ENCODE measurements around the gene KISS1.

Gene KISS1

DNA sequence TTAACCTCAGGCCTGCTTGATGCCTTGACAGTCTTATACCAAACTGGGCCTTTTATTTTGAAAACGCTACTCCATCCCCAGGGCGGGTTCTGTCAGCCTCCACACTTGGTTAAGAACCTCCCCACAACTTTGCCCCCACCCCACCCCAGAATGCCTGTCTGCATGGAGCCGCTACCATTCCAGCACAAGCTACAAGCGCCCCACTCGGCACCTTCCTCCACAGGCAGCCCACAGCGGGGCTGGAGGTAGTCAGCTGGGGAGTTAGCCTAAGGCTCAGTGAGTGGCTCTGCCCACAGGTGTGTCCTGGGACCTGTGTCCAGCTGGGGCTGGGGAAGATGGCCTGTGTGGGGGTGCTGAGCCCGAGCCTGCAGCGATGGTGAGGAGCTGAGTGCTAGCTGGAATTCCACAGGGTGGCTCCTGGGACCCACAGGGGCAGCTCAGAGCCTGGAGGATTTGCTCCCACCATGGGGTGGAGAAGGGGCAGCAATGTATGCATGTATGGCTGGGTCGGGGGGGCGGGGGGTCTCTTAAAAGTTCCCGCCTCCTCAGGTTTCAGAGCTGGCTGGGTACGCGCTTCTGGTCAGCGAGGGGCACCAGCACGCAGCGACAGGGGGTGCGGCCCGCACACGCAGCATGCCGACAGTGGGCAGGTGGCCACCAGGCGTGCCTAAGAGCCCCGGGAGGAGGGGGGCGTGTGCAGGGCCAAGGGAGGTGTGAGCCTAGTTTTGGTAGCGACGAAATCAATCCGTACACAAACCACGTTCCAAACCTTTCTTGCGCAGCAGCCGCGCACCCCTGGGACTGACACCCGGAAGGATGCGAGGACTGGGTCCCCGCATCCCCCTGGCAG lies 45.4 kb downstream of the KISS1 start:
- DNase-seq, result no peak
- Mint-ChIP-seq H3K27me3 (peaks cover 38 to 52% of the 10 kb centered on the region in 2 donors), H3K4me3 (peak overlapping the region; percentile 74 to 77), H3K4me1 (peaks cover 9 to 25% of the 10 kb centered on the region in 2 donors), H3K36me3 (no peaks in the 10 kb centered on the region), H3K27ac (peak overlapping the region; percentile 59), H3K9me3 (no peaks in the 10 kb centered on the region)
- ATAC-seq (replicated peaks), result peak in 1 of 2 donors; percentile 19

DNA sequence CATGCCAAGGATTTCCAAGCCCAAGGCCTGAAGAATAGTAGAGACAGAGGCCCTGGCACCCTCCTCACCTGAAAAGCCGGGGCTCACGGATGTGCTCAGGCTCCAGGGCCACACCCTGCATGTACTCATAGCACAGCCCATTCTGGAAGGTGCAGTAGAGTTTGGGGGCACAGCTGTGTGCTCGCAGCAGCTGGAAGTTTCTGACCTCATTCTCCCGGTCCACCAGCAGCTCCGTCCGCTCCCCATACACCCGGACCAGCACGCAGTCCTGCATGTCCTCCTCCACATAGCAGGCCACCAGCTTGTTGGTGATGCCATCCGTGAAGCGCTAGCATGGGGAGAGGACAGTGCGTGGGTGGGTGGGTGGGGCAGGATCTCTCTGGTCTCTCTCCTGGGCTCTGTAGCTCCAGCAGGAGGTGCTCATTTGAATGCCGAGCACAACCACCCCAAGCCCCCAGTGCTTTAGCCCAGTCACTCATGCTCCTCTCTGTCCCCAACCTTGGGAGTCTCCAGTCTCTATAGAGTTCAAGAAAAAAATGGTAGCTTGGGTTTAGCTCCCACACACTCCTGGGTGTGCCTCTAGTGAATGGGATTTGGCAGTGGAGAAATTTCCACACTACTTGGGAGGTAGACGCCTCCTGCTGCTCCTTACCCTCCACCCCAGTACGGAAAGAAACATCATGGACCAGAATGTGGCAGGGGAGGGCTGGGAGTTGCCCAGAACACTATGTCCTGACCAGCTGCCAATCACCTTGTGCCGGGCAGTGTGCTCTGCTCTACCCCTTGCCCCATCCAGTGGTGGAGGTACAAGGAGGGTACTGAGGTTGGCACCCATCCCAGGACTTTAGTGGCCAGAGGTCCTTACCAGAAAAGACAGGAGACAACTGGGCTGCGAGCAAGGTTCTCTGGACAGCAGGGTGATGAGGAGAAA lies 46.4 kb downstream of the KISS1 start:
- peaks cover 30 to 48% of the 10 kb centered on the region in 2 donors for H3K27me3 Mint-ChIP-seq
- no peaks in the 10 kb centered on the region for H3K36me3 Mint-ChIP-seq
- H3K9me3 Mint-ChIP-seq, result no peaks in the 10 kb centered on the region
- H3K4me3 Mint-ChIP-seq, result no peak overlapping the region
- peak overlapping the region; percentile 48 for H3K27ac Mint-ChIP-seq
- DNase-seq, result no peak
- ATAC-seq (replicated peaks), result no peak
- H3K4me1 Mint-ChIP-seq, result peaks cover 9 to 25% of the 10 kb centered on the region in 2 donors

DNA sequence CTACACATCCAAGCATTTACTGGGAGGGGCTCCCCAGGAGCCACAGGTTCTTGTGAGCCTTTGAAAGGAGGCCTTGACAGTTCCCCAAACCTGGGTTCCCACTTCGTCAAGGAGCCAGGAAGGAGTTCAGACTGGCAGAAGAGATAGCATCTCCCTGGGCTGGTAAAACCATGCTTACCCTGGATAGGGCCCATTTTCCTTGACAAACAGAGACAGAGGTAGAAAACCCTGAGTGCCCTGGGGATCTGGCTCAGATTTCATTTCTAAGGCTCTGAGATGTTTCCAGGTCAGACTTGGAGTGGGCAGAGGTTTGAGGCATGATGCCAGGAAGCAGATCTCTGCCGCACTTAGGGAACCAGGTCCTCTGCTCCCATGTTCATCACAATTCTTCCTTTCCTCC lies 47.2 kb downstream of the KISS1 start:
- H3K27ac Mint-ChIP-seq, result peak overlapping the region; percentile 52
- DNase-seq (no peak), ATAC-seq (replicated peaks) (no peak)
- peaks cover 0 to 1% of the 10 kb centered on the region in 2 donors for H3K36me3 Mint-ChIP-seq
- H3K4me1 Mint-ChIP-seq, result peaks cover 9 to 25% of the 10 kb centered on the region in 2 donors
- no peaks in the 10 kb centered on the region for H3K9me3 Mint-ChIP-seq
- H3K4me3 Mint-ChIP-seq, result no peak overlapping the region
- H3K27me3 Mint-ChIP-seq, result peaks cover 28 to 49% of the 10 kb centered on the region in 2 donors

DNA sequence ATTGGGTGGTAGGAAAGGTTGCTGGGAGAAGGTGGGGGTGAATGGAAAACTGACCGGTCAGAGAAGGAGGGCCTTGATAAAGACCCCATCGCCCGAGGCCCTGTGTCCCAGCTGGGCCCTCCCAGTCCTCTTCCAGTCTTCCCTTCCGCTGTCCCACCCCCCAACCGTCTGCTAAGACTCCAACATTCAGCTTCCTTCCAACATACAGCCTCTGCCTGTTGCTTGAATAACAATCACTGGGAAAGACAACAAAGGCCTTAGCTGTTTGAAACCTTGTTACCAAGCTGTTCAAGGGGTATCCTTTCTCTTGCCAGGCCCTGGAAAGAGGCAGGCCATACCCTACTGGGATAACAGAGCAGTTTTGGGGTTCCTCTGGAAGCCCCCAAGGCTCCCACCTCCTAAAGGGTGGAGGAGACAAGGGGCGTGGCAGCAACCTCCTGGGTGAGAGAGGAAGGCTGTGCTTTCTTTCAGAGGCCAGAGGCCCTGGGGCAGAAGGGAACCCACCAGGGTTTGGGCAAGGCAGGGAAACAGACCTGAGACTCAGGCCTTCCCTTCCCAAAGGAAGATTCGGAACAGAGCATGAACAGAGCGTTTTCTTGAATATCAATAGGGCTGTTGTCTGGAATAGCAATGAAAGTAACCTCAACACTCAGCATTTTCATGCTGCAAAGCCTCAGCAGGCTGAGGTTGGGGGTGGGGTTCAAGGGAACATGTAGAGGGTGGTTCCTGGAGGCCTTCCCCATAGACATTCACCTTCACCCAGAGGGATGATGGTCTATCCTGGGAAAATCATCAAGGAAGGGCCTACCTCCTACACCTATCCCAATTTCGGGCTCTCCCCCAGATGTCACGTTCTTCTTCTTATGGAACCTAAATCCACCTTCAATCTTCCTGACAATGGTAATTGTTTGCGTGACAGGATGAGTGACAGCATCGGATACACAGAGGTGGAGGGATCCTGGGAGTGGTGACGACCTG lies 48.6 kb downstream of the KISS1 start:
- no peak for ATAC-seq (replicated peaks)
- H3K27ac Mint-ChIP-seq, result peak overlapping the region; percentile 11
- H3K4me1 Mint-ChIP-seq, result peaks cover 9 to 24% of the 10 kb centered on the region in 2 donors
- H3K36me3 Mint-ChIP-seq, result peaks cover 0 to 1% of the 10 kb centered on the region in 2 donors
- H3K9me3 Mint-ChIP-seq, result no peaks in the 10 kb centered on the region
- peaks cover 22 to 39% of the 10 kb centered on the region in 2 donors for H3K27me3 Mint-ChIP-seq
- no peak for DNase-seq
- H3K4me3 Mint-ChIP-seq, result no peak overlapping the region

DNA sequence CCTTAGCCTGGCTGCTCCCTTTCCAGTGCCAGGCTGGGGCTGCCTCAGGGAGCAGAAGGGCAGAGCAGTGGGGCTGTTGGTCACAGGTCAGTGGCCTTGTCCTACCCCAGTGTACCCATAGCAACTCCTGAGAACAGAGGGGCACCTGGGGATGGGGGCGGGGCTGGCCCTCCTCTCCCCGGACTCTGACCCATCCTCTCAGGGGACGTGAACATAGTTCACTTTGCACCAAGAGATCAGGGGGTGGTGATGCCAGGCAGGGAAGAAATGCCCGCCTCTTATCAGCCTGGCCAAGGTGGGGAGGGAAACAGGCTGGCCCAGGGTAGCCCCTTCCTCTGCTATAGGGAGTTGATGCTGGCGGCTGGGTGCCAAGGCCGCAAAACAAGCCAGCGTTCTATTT lies 49.3 kb downstream of the KISS1 start:
- Mint-ChIP-seq H3K4me1 (peaks cover 6 to 17% of the 10 kb centered on the region in 2 donors), H3K27me3 (peaks cover 17 to 32% of the 10 kb centered on the region in 2 donors), H3K4me3 (no peak overlapping the region)

DNA sequence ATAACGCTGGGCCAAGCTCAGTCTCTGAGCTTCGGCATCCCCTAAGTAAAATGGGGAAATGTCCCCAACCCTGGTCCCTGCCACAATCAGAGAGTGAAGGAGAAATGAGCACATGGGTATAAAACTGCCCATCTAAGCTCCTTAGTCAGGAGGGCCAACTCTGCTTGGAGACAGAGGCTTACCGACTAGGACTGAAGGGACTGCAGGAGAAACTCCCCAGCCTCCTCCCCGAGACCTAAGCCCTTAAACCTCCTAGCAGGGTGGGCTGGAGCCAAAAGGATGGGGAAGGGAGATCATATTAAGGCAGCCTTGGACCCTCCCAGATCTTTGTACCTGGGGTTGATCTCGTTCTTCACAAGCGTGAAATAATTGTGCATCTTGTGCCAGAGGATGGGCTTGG lies 50.0 kb downstream of the KISS1 start:
- peaks cover 0 to 1% of the 10 kb centered on the region in 2 donors for H3K36me3 Mint-ChIP-seq
- H3K4me3 Mint-ChIP-seq, result no peak overlapping the region
- no peak for ATAC-seq (replicated peaks)
- H3K9me3 Mint-ChIP-seq, result no peaks in the 10 kb centered on the region
- DNase-seq, result no peak
- H3K27ac Mint-ChIP-seq, result no peak overlapping the region
- H3K4me1 Mint-ChIP-seq, result peaks cover 6 to 17% of the 10 kb centered on the region in 2 donors
- peaks cover 17 to 35% of the 10 kb centered on the region in 2 donors for H3K27me3 Mint-ChIP-seq

More for the DNA sequence above, 49.3 kb downstream of the KISS1 start:
- Mint-ChIP-seq H3K36me3 (peaks cover 0 to 1% of the 10 kb centered on the region in 2 donors), H3K9me3 (no peaks in the 10 kb centered on the region), H3K27ac (no peak overlapping the region)
- ATAC-seq (replicated peaks) (no peak), DNase-seq (no peak)

DNA sequence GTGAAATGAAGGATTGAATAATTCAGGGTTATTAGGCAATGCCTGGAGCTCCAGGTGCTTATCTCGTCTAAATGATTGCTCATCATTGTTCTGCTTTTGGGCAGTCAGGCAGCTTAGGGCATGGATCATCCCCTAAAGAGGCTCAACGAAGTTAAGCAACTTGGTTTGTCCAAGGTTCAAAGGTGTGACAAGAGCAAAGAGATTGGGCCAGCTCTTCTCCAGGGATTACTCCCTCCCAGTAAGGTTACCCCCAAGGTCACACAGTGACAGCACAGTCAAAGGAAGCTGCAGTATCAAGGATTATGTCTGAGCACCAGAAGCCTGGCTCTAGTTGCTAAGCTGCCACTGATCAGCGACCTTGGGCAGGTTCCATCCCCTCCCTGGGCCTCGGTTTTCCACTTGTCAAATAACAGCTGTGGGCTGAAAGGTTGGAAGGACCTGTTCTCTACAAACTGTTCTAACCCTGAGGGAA lies 51.2 kb downstream of the KISS1 start:
- no peak overlapping the region for H3K4me3 Mint-ChIP-seq
- DNase-seq, result no peak
- no peaks in the 10 kb centered on the region for H3K9me3 Mint-ChIP-seq
- no peak for ATAC-seq (replicated peaks)
- peaks cover 11 to 30% of the 10 kb centered on the region in 2 donors for H3K27me3 Mint-ChIP-seq
- H3K36me3 Mint-ChIP-seq, result peaks cover 1 to 3% of the 10 kb centered on the region in 2 donors
- H3K4me1 Mint-ChIP-seq, result peaks cover 6 to 12% of the 10 kb centered on the region in 2 donors
- H3K27ac Mint-ChIP-seq, result no peak overlapping the region

DNA sequence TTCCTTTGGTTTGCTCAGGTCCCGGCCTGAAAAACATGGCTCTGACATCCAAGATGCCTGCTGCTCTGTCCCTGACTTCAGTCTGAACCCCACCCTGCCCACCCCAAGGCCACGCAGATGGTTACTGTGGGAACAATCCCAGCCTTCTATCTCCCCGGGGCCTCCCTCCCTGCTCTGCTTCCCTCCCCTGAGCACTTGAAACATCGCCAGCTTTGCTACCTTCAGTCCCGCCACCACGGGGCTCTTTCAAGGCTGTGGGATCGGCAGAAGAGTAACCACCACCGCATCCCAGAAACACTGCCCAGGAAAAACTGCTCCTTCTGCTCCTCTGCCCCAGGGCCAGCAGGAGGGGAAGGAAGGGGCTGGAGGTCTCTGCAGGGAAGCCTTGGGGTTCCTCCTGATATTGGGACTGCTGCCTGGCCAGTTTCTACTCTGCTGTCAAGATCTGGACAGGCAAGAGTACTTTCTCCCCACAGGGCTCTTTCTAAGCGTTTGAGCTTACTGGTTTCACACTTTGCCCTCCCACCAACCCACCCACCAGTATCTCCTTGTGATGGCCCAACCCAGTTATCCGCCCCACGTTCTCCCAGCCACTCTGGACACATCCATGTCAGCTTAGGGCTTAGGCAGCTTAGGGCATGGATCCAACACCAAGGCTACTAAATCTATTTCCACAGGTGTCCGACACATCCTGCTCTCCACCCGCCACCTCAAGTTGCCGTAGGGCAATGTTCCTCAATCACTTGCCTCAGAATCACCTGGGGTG lies 52.8 kb downstream of the KISS1 start:
- DNase-seq, result no peak
- Mint-ChIP-seq H3K27ac (no peak overlapping the region), H3K4me3 (no peak overlapping the region), H3K36me3 (peaks cover 1 to 4% of the 10 kb centered on the region in 2 donors), H3K27me3 (peaks cover 11 to 34% of the 10 kb centered on the region in 2 donors), H3K4me1 (peaks cover under 1 to 8% of the 10 kb centered on the region in 2 donors), H3K9me3 (no peaks in the 10 kb centered on the region)
- ATAC-seq (replicated peaks), result no peak

DNA sequence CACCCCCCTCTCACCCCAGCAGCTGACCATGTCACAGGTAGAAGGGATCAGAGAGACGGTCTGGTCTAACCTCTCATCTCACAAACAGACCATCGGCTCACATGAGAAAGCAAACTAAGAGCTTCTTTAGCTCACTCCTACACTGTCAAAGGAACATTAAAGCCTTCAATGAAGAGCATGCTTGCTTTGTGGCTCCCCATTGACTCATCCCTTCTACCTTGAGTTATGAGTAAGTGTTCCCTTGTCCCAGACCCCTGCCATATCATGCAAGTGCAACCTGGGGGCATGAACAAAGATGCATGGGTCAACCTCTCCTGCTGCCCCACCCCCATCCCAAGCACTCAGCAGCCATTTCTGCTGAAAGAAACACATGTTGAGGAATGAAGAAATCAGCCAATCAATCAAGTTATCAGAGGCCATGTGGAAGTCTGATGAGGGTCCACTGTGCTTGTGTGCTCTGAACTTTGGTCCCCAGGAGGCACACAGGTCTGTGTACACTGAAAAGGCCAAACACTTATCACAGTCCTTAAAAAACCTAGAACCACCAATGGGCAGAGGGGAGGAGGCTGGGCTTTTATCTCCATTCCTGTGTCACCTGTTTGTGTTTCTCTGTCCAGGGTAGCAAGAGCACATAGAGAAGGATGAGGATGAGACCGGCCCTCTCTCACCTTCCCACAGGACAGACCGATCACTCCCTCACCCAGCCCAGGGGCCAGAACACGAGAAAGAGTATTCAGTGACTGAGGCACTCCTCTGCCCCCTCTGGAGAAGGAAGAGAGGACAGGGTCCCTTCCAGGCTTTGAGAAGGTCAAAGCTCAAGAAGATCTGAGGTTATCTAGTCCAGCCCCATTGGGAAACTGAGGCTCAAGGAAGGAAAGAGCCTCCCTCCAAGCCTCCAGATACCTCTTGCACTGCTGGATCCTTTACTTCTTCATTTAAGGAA lies 54.0 kb downstream of the KISS1 start:
- no peak for ATAC-seq (replicated peaks)
- Mint-ChIP-seq H3K27me3 (peaks cover 12 to 38% of the 10 kb centered on the region in 2 donors), H3K36me3 (peaks cover 1 to 4% of the 10 kb centered on the region in 2 donors), H3K9me3 (no peaks in the 10 kb centered on the region), H3K27ac (no peak overlapping the region), H3K4me1 (no peaks in the 10 kb centered on the region), H3K4me3 (no peak overlapping the region)
- DNase-seq, result no peak

DNA sequence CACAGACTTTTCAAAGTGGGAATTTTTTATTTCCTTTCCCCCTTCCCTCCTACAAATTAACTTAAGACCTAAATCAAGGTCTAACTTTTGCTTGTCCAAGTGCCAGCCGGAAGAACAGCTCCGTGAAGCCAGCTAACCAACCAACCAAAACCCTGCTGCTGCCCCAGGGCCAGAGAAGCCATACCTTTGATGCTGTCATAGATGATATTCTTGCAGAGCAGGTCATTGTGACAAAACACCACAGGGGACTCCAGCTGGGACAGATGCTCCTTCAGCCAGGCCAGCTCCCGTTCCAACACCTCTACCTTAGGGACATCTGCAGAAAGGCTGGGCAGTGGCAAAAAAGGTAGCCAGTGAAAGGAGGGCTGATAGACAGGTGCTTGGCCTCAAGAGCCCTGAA lies 55.2 kb downstream of the KISS1 start:
- no peaks in the 10 kb centered on the region for H3K9me3 Mint-ChIP-seq
- no peak overlapping the region for H3K27ac Mint-ChIP-seq
- H3K4me3 Mint-ChIP-seq, result no peak overlapping the region
- no peaks in the 10 kb centered on the region for H3K4me1 Mint-ChIP-seq
- peaks cover 15 to 28% of the 10 kb centered on the region in 2 donors for H3K27me3 Mint-ChIP-seq
- ATAC-seq (replicated peaks) (no peak), DNase-seq (no peak)
- H3K36me3 Mint-ChIP-seq, result peaks cover 1 to 4% of the 10 kb centered on the region in 2 donors
